Endothelial cell (in vitro differentiated cells): ENCODE measurements around the gene G3BP2. TPM values are rescaled to one million over a fixed set of nuclear protein-coding genes. Genes with fewer than 3 reads are reported as not detected.
"Not testable (repeated sequence)": the region's sequence is repeated elsewhere in the genome, so short reads cannot be mapped to it uniquely, and the experiment has no call there.

Experiments
- DNase-seq: peaks from one replicate; pipeline ENCODE4 v3.0.0; 2021; ENCODE audit warnings: low spot score
- H3K27ac Mint-ChIP-seq: one replicate; pipeline ENCODE4 v1.8.0; 2021; ENCODE audit warnings: mixed read lengths, inconsistent platforms; ENCODE audit not compliant: unreplicated experiment
- H3K27me3 Mint-ChIP-seq: one replicate; pipeline ENCODE4 v1.8.0; 2021; ENCODE audit warnings: mild to moderate bottlenecking, moderate library complexity, mixed read lengths, inconsistent platforms; ENCODE audit not compliant: unreplicated experiment
- H3K36me3 Mint-ChIP-seq: one replicate; pipeline ENCODE4 v1.8.0; 2021; ENCODE audit warnings: mild to moderate bottlenecking, low read depth, mixed read lengths, inconsistent platforms; ENCODE audit not compliant: unreplicated experiment
- H3K4me1 Mint-ChIP-seq: one replicate; pipeline ENCODE4 v1.8.0; 2021; ENCODE audit warnings: mild to moderate bottlenecking, mixed read lengths, inconsistent platforms; ENCODE audit not compliant: unreplicated experiment
- H3K4me3 Mint-ChIP-seq: one replicate; pipeline ENCODE4 v1.8.0; 2021; ENCODE audit warnings: mild to moderate bottlenecking, mixed read lengths, inconsistent platforms; ENCODE audit not compliant: unreplicated experiment
- H3K9me3 Mint-ChIP-seq: one replicate; pipeline ENCODE4 v1.8.0; 2021; ENCODE audit warnings: mixed read lengths, inconsistent platforms; ENCODE audit not compliant: unreplicated experiment
- total RNA-seq: library from RNA; stranded (reverse); fragmentation: NEBNext Ultra II Directional; extraction: Animal tissue kit (Norgen Biotek cat#: 25700); gene quantifications from one replicate; pipeline ENCODE4 v1.2.1, GENCODE V29; 2021; ENCODE audit not compliant: unreplicated experiment
- TF ChIP-seq, protein P1 (sequence below): fragments of 200-600 bp; sonication (generic); IDR thresholded peaks from one replicate; pipeline ENCODE4 v1.5.0; 2021; ENCODE audit warnings: antibody characterized with exemption; ENCODE audit not compliant: unreplicated experiment

The G3BP2 gene
- total RNA-seq, 1 donor from 2014 or later, result 209 TPM

GRCh38 chr4:75696581-75696980, 23.4 kb upstream of the G3BP2 start:
- no peak overlapping the region for H3K4me3 Mint-ChIP-seq
- DNase-seq, result no peak
- H3K27ac Mint-ChIP-seq, result no peak overlapping the region
- no peaks in the 10 kb centered on the region for H3K36me3 Mint-ChIP-seq
- H3K27me3 Mint-ChIP-seq, result peaks cover 6% of the 10 kb centered on the region
- H3K9me3 Mint-ChIP-seq, result no peaks in the 10 kb centered on the region
- TF ChIP-seq, protein P1, sequence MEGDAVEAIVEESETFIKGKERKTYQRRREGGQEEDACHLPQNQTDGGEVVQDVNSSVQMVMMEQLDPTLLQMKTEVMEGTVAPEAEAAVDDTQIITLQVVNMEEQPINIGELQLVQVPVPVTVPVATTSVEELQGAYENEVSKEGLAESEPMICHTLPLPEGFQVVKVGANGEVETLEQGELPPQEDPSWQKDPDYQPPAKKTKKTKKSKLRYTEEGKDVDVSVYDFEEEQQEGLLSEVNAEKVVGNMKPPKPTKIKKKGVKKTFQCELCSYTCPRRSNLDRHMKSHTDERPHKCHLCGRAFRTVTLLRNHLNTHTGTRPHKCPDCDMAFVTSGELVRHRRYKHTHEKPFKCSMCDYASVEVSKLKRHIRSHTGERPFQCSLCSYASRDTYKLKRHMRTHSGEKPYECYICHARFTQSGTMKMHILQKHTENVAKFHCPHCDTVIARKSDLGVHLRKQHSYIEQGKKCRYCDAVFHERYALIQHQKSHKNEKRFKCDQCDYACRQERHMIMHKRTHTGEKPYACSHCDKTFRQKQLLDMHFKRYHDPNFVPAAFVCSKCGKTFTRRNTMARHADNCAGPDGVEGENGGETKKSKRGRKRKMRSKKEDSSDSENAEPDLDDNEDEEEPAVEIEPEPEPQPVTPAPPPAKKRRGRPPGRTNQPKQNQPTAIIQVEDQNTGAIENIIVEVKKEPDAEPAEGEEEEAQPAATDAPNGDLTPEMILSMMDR, result no peak
- H3K4me1 Mint-ChIP-seq, result peaks cover 5% of the 10 kb centered on the region

- Mint-ChIP-seq H3K27ac (peak overlapping the region; percentile 36), H3K36me3 (no peaks in the 10 kb centered on the region), H3K27me3 (peaks cover 6% of the 10 kb centered on the region), H3K4me1 (peaks cover 5% of the 10 kb centered on the region), H3K9me3 (no peaks in the 10 kb centered on the region), H3K4me3 (no peak overlapping the region)
- no peak for DNase-seq
- TF ChIP-seq, protein P1, result no peak
Observed at GRCh38 chr4:75696071-75696470, 22.9 kb upstream of the G3BP2 start.

DNA sequence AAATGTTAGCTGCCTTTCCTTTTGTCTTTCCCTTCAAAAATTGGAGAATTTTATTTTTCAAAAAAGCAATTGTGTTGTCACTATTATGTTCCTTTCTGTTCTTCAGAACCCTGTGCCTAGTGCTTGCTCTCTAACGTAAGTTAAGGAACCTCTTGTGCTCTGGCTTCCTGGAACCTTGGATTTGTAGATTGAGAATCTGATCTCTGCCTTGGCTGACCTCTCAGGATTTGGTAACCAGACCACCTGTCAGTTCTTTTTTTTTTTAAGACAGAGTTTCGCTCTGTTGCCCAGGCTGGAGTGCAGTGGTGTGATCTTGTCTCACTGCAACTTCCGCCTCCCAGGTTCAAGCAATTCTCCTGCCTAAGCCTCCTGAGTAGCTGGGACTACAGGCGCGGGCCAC, 18.9 kb upstream of the G3BP2 start:
- H3K27ac Mint-ChIP-seq, H3K27me3 Mint-ChIP-seq, H3K4me1 Mint-ChIP-seq, DNase-seq, H3K9me3 Mint-ChIP-seq, H3K4me3 Mint-ChIP-seq, H3K36me3 Mint-ChIP-seq: not testable (repeated sequence)

DNA sequence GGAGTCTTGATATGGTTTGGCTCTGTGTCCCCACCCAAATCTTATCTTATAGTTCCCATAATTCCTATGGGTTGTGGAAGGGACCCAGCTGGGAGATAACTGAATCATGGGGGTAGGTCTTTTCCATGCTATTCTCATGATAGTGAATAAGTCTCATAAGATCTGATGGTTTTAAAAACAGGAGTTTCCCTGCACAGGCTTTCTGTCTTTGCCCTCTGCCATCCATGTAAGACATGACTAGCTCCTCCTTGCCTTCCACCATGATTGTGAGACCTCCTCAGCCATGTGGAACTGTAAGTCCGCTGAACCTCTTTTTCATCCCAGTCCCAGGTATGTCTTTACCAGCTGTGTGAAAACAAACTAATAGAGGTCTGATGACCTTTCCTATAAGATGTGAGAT, 13.9 kb upstream of the G3BP2 start:
- not testable (repeated sequence) for H3K36me3 Mint-ChIP-seq

DNA sequence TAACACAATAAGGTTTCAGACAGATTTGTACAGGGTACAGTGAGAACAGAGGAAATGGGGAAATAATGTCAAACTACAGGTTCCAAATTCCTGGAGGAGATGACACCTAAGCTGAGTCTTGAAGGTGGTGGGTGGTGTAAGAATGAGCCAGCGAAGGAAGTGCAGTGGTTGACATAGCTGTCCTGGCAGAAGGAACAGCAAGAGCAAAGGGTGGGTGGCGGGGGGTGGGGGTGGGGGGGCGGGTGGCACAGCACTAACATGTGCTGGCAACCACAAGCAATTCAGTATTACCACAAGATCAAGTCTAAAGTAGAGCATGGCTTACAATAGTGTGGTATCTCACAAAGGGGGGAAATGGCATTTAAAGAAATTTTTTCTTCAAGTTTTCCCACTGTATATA, 13.1 kb upstream of the G3BP2 start:
- Mint-ChIP-seq H3K9me3 (no peaks in the 10 kb centered on the region), H3K4me1 (no peaks in the 10 kb centered on the region), H3K27me3 (peaks cover 6% of the 10 kb centered on the region), H3K36me3 (no peaks in the 10 kb centered on the region), H3K27ac (no peak overlapping the region), H3K4me3 (no peak overlapping the region)
- DNase-seq, result no peak
- TF ChIP-seq, protein P1, result no peak

More for the DNA sequence above, 13.9 kb upstream of the G3BP2 start:
- not testable (repeated sequence) for H3K9me3 Mint-ChIP-seq, H3K27ac Mint-ChIP-seq, H3K27me3 Mint-ChIP-seq, DNase-seq, H3K4me1 Mint-ChIP-seq, H3K4me3 Mint-ChIP-seq

GRCh38 chr4:75685546-75686189, 12.5 kb upstream of the G3BP2 start:
- peaks cover 6% of the 10 kb centered on the region for H3K27me3 Mint-ChIP-seq
- no peak overlapping the region for H3K27ac Mint-ChIP-seq
- no peaks in the 10 kb centered on the region for H3K36me3 Mint-ChIP-seq
- no peak overlapping the region for H3K4me3 Mint-ChIP-seq
- TF ChIP-seq, protein P1, result no peak
- DNase-seq, result no peak
- H3K4me1 Mint-ChIP-seq, result no peaks in the 10 kb centered on the region
- no peaks in the 10 kb centered on the region for H3K9me3 Mint-ChIP-seq
